ENCODE measurements around the gene CAPN5. TPM values are rescaled to one million over a fixed set of nuclear protein-coding genes. Genes with fewer than 3 reads are reported as not detected.

CAPN5 gene
- total RNA-seq, 1 experiment from 2014 or later, result 17.3 TPM

- in situ Hi-C loops (cut with HindIII; ENCODE audit: low pct_unique_long_range_greater_than_20kb, low sequenced_read_pairs) (loop anchor here (10.0 kb wide), 1 partner anchor 80 kb away; the partner anchor contains the start of gene CAPN5), intact Hi-C loops (cut with micrococcal nuclease; ENCODE audit: unreplicated experiment) (no loop called here)
- no peaks in the 10 kb centered on the region for H3K27me3 ChIP-seq (ENCODE audit: control insufficient read depth, insufficient read depth, low read length)
- no peak overlapping the region for H3K4me3 ChIP-seq (ENCODE audit: low read depth in 2 of 2, low read length in 2 of 2)
- H3K4me1 ChIP-seq (ENCODE audit: control insufficient read depth, insufficient read depth, low read length), result 0 out of 2 replicates have a peak, but pooled peaks cover 2% of the 10 kb centered on the region
- ChIA-PET CTCF (no interaction called here), POLR2A (no interaction called here)
- no peak overlapping the region for H3K27ac ChIP-seq (ENCODE audit: low read length)
- H3K9me3 ChIP-seq (ENCODE audit: control insufficient read depth, insufficient read depth, low read depth, low read length), result no peaks in the 10 kb centered on the region
- no peak for DNase-seq (ENCODE audit: low read depth, low spot score)
- TF ChIP-seq SIN3A (IDR thresholded peaks at IDR 0.05; ENCODE audit: borderline replicate concordance, insufficient read depth, low read depth, low read length) (no peak), POLR2AphosphoS5 (IDR thresholded peaks at IDR 0.05; ENCODE audit: low read depth, low read length) (no peak), REST (IDR thresholded peaks at IDR 0.05; ENCODE audit: insufficient read depth in 1 of 2, low read depth in 2 of 2, low read length in 1 of 2) (no peak), TCF7L2 (IDR thresholded peaks at IDR 0.05; ENCODE audit: low read depth, low read length) (no peak)
- TF ChIP-seq, protein P1, sequence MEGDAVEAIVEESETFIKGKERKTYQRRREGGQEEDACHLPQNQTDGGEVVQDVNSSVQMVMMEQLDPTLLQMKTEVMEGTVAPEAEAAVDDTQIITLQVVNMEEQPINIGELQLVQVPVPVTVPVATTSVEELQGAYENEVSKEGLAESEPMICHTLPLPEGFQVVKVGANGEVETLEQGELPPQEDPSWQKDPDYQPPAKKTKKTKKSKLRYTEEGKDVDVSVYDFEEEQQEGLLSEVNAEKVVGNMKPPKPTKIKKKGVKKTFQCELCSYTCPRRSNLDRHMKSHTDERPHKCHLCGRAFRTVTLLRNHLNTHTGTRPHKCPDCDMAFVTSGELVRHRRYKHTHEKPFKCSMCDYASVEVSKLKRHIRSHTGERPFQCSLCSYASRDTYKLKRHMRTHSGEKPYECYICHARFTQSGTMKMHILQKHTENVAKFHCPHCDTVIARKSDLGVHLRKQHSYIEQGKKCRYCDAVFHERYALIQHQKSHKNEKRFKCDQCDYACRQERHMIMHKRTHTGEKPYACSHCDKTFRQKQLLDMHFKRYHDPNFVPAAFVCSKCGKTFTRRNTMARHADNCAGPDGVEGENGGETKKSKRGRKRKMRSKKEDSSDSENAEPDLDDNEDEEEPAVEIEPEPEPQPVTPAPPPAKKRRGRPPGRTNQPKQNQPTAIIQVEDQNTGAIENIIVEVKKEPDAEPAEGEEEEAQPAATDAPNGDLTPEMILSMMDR (IDR thresholded peaks at IDR 0.05), result no peak
- no TSS peak for BruUV-seq (replicated peaks)
- ATAC-seq, result no peak
- H3K36me3 ChIP-seq (ENCODE audit: control insufficient read depth, insufficient read depth, low read length), result no peaks in the 10 kb centered on the region
Measured at GRCh38 chr11:77144196-77144856, 77.6 kb downstream of the CAPN5 start.

DNA sequence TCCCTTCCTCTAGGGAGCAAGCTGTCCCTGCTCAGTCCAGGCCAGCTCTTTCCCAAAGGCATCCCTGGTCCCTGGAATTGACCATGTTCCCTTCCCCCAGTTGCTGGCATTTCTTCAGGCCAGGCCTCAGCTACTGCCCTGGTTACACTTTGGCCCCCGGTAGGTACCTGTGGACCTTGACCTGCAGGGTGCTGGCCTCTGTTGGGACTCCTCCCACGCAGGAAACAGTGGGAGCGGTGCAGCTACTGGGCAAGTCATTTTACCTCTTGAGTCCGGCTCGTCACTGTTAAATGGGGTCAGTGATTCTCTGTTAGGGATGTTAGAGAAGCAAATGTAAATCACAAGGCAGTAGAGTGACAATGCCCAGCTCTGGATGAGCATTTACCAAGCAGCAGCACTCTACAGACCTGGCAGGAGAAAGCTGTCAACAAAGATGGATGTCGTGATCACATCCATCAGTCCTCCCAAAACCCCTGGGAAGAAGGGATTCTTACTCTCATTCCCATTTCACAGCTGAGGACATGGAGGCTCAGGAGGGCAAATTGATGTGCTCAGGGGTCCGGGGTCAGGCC lies 78.2 kb downstream of the CAPN5 start:
- DNase-seq (ENCODE audit: low read depth, low spot score) (no peak), ATAC-seq (no peak)
- H3K9me3 ChIP-seq (ENCODE audit: control insufficient read depth, insufficient read depth, low read depth, low read length), result no peaks in the 10 kb centered on the region
- TF ChIP-seq, protein P1 (IDR thresholded peaks at IDR 0.05), result no peak
- no peak for TF ChIP-seq POLR2AphosphoS5 (IDR thresholded peaks at IDR 0.05; ENCODE audit: low read depth, low read length)
- no peak for TF ChIP-seq TCF7L2 (IDR thresholded peaks at IDR 0.05; ENCODE audit: low read depth, low read length)
- no peak for TF ChIP-seq SIN3A (IDR thresholded peaks at IDR 0.05; ENCODE audit: borderline replicate concordance, insufficient read depth, low read depth, low read length)
- no peak for TF ChIP-seq REST (IDR thresholded peaks at IDR 0.05; ENCODE audit: insufficient read depth in 1 of 2, low read depth in 2 of 2, low read length in 1 of 2)
- intact Hi-C loops (cut with micrococcal nuclease; ENCODE audit: unreplicated experiment) (no loop called here), in situ Hi-C loops (cut with HindIII; ENCODE audit: low pct_unique_long_range_greater_than_20kb, low sequenced_read_pairs) (loop anchor here (10.0 kb wide), 1 partner anchor 80 kb away; the partner anchor contains the start of gene CAPN5)
- H3K27me3 ChIP-seq (ENCODE audit: control insufficient read depth, insufficient read depth, low read length), result no peaks in the 10 kb centered on the region
- no TSS peak for BruUV-seq (replicated peaks)
- no peaks in the 10 kb centered on the region for H3K36me3 ChIP-seq (ENCODE audit: control insufficient read depth, insufficient read depth, low read length)
- no peak overlapping the region for H3K4me3 ChIP-seq (ENCODE audit: low read depth in 2 of 2, low read length in 2 of 2)
- ChIA-PET POLR2A (no interaction called here), CTCF (no interaction called here)
- H3K4me1 ChIP-seq (ENCODE audit: control insufficient read depth, insufficient read depth, low read length), result 0 out of 2 replicates have a peak, but pooled peaks cover 2% of the 10 kb centered on the region
- H3K27ac ChIP-seq (ENCODE audit: low read length), result no peak overlapping the region
